Measurements from ENCODE around the gene TXNDC12.
"Not testable (repeated sequence)": the region's sequence is repeated elsewhere in the genome, so short reads cannot be mapped to it uniquely, and the experiment has no call there.

Gene TXNDC12

DNA sequence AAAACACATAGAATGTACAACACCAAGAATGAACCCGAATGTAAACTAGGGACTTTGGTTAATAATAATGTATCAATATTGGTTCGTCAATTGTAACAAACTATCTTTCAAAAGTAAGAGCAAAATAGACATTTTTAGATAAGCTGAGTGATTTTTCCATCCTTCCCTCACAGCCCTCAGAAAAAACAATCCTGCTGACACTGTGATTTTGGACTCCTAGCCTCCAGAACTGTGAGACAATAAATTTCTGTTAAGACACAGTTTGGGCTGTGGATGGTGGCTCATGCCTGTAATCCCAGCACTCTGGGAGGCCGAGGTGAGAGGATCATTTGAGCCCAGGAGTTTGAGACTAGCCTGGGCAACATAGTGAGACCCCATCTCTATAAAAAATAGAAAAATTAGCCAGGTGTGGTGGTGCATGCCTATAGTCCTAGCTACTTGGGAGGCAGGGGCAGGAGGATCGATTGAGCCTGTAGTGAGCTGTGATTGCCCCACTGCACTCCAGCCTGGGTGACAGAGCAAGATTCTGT, 9.3 kb downstream of the TXNDC12 start:
- not testable (repeated sequence) for DNase-seq (ENCODE audit: low read depth)

DNA sequence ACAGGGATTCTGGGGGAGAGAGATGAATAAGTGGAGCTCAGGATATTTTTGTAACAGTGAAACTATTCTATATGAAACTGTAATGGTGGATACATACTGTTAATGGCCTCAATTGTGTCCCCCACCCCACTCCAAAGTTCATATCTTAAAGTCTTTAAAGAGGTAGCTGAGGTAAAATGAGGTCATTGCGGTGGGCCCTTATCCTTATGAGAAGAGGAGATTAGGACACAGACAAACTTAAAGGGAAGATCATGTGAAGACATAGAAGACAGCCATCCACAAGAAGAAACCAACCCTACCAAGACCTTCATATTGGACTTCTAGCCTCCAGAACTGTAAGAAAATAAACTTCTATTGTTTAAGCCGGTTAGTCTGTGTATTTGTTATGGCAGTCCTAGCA, 9.8 kb downstream of the TXNDC12 start:
- no peak for DNase-seq (ENCODE audit: low read depth)

DNA sequence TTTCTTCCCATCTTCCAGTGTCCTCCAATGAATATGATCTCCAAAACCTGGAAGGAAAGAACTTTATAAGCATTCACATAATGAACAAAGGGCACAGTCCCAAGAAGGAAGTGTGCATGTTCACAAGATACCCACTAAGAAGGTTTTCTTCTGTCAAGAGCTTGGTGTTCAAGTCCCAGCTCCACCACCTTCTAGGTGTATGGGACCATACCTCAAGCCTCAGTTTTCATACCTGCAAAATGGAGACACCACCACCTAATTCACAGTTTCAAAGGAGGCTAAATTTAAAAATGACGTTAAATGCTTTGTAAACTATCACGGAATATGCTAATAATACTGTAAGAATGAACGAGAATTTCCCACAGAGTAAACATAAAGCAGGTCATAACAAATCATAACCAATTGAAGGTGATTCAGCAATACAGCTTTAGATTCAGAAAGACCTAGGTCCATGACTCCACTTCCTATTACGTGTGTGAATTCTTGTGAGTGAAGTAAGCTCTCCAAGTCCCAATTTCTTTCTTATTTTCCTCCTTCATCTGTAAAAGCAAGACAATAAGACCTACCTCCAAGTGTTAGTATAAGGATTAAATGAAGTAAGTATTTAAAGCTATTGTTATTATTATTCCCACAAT, 13.3 kb downstream of the TXNDC12 start:
- DNase-seq (ENCODE audit: low read depth): peak; percentile 81

DNA sequence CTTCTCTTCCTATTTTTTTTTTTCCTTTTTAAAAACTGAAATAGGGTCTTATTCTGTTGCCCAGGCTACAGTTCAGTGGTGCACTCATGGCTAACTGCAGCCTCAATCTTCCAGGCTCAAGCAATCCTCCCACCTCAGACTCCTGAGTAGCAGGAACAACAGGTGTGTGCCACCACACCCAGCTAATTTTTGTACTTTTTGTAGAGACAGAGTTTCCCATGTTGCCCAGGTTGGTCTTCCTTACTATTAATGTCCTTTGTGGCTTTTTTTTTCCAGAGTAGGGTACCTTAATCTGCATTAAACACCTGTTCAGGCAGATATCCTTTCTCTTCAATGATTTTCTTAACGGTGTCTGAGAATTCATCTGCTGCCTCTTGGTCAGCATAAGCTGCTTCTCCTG, 17.1 kb downstream of the TXNDC12 start:
- no peak for DNase-seq (ENCODE audit: low read depth)

DNA sequence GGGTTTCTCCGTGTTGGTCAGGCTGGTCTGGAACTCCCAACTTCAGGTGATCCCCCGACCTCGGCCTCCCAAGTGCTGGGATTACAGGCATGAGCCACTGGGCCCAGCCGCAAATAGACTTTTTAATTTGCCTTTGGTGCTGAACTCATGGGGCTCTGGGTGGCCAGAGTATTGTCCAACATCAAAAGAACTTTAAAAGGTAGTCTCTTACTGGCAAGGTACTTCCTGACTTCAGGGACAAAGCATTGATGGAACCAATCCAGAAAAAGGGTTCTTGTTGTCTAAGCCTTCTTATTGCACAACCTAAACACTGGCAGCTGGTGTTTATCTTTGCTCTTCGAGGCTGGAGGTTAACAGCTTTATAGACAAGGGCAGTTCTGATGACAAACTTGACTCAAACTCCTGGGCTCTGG, 17.6 kb downstream of the TXNDC12 start:
- no peak for DNase-seq (ENCODE audit: low read depth)

DNA sequence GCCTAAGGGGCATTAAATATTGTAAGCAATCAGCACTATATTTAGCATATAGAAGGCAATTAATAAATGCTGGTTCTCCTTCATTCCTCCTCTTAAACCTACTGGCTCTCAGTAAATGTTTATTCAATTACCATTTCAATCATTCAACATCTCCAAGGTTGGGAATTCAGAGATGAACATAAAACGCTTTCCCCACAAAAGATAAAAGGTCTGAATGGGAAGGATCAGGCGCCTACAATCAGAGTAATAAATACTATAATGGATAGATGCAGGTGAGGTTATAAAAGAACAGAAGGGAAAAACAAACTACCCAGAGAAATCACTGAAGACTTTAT, 21.0 kb downstream of the TXNDC12 start:
- DNase-seq (ENCODE audit: low read depth): no peak

DNA sequence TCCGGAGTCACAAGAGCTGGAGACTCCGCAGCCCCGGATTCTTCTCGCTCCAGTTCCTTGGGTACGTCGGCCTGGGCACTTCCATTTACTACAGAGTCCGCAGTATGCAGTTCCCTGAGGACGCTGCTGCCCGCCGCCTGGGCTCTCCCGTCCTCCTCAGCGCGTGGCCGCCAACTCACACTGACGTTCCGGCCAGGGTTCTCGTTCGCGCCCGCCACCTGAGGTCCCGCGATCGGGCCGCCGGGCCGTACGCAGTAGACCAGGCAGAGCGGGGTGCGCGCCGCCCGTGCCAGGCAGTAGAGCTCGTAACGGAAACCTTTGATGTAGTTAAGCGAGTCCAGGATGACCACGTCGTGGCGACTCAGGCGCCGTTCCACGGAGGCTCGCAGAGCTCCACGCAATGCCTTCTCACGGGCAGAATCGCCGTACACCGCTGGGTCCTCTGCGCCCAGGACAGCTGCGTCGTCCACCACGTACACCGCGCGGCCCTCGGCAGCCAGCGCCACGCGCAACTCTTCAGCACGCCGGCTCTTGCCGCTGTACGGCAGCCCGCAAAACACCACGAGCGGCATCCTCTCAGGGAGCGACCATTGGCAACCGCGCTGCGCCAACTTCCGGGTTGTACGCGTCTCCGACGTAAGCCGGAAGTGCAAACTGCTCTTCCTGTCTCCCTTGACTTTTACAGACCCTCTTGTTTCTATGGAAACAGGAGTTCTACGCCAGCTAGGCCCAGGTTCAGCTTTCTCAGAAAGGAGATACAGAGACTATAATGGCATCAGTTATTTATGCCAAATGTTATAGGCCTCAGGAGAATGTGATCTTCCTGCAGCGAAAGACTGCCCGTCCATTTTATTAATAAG, 21.6 kb downstream of the TXNDC12 start, which contains the start of gene KTI12:
Gene KTI12 (minus strand): TSS at position 621 of the 860 bp plus-strand sequence. CDS start 49 bp downstream, at position 572.
- DNase-seq (ENCODE audit: low read depth): peak; percentile 94

DNA sequence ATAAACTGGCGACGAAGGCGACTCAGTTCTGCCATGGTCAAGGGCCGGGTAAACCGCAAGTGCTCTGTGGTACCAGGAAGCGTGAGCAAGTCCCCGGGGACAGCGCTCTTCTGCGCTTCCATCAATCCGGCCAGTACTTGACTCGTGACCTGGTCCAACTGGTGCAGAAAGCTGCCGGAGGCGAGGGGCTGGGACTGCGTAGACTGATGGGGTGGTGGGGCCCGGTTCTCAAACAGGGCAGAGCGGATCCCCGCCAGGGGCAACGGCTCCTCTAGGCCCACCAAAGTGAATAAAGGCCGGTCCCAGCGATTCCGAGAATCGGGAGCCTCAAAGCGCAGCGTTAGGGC, 22.2 kb downstream of the TXNDC12 start:
- DNase-seq (ENCODE audit: low read depth): peak; percentile 74

DNA sequence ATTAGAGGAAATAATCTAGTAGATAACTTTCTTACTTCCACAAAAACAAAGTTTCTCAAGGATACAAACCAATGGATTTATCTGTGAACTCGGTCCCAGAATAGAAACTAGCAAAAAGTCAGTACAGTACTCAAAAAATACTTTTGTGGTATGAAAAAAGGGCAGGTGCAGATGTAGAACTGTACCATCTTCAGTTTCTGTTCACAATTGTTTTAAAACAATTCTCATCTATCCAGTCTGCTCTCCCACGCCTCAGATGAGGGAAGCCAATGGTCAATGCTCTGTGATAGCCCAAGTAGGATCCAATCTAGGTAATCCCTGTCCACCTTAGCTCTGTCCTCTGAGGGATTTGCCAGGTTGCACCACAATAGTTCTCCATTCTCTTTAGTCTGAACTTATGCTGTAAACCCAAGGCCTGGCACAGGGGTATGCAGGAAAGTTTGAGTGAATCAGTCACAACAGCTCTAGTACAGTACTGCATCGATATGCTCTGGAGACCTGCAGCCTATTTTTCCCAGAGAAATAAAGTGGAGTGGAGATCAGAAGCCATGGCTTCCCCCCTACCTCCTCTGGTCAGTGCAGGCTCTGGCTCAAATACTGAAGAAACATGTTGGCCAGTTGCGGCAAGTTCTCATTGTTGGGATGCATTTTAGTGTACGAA, 22.7 kb downstream of the TXNDC12 start:
- DNase-seq (ENCODE audit: low read depth): no peak

DNA sequence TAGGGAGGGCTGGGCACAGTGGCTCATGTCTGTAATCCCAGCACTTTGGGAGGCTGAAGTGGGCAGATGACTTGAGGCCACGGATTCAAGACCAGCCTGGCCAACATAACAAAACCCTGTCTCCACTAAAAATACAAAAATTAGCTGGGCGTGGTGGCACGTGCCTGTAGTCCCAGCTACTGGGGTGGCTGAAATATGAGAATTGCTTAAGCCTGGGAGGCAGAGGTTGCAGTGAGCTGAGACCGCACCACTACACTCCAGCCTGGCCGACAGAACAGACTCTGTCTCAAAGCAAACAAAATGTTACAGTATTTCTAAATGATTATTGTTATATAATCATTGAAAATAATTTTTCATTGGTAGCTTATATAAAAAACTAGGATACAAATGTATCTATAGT, 26.2 kb downstream of the TXNDC12 start:
- DNase-seq (ENCODE audit: low read depth): not testable (repeated sequence)

DNA sequence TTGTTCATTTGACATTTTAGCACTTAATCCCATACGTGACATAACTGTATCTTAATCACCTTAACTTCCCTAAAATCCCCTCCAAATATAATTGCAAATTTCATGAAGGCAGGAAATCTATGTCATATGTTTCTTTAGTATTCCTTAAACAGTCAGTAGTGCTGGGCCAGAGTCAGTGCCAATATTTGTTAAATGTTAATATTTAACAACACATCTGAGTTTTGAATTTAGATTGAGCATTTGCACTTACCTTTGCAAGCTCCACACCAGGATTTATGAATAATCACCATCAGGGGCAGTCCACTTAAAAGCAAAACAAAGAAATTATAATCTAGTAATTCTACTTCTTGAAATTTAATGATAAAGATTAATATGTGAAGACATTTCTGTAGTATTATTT, 26.7 kb downstream of the TXNDC12 start:
- no peak for DNase-seq (ENCODE audit: low read depth)

DNA sequence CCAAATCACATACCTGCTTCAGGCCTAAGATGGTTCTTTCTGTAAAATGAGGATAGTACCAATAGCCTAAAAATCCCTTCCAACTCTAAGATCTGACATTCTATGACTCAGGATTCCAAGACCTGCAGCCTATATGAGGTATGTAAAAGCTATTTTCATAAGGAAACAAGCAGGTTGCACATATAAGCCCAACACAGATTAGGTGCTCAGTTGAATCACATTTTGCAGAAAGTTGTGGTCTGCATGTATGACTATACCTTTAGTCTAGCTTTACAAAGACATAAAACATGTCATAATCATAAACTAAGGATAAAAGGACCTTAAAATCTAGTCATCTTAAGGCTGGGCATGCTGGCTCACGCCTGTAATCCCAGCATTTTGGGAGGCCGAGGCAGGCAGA, 28.7 kb downstream of the TXNDC12 start:
- DNase-seq (ENCODE audit: low read depth): no peak

DNA sequence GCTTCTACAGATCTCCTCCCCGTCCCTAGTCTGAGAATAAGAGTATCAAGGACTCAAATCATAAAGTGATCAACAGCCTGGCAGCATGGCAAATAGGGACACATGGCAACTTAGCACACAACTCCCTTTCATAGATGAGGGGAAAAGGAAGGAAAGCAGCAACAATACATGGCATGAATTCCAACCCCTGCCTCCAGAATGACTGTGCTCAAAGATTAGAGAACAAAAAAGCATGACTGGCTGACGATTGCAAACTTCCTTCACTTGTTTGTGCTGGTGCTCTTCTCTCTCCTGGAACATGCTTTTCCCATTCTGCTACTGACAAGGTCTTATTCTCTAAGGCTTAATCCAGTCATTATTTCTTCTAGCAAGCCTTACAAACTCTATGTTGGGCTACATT, 32.9 kb downstream of the TXNDC12 start:
- no peak for DNase-seq (ENCODE audit: low read depth)

DNA sequence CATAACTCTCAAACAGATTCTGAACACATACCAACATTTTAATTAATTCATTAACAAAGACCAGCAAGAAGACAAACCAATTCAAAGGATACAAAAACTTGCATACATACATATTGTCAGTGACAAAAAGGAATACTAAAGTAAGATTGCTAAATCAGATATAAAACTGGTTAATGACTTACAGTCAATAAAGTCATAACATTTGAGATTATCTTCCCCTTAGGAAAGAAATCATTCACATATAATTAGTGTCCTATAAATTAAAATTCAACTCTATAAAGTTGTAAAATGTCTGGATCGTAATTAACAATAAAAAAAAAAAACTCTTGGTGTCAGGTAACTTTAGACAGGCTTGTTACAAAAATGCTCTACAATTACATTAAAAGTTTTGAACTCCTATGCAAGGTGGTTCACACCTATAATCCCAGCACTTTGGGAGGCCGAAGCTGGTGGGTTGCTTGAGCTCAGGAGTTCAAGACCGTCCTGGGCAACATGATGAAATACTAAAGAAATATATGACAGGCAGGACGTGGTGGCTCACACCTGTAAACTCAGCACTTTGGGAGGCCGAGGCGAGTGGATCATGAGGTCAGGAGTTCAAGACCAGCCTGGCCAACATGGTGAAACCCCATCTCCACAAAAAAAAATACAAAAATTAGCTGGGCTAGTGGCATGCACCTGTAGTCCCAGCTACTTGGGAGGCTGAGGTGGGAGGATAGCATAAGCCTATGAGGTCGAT, 46.8 kb downstream of the TXNDC12 start:
- DNase-seq (ENCODE audit: low read depth): no peak

DNA sequence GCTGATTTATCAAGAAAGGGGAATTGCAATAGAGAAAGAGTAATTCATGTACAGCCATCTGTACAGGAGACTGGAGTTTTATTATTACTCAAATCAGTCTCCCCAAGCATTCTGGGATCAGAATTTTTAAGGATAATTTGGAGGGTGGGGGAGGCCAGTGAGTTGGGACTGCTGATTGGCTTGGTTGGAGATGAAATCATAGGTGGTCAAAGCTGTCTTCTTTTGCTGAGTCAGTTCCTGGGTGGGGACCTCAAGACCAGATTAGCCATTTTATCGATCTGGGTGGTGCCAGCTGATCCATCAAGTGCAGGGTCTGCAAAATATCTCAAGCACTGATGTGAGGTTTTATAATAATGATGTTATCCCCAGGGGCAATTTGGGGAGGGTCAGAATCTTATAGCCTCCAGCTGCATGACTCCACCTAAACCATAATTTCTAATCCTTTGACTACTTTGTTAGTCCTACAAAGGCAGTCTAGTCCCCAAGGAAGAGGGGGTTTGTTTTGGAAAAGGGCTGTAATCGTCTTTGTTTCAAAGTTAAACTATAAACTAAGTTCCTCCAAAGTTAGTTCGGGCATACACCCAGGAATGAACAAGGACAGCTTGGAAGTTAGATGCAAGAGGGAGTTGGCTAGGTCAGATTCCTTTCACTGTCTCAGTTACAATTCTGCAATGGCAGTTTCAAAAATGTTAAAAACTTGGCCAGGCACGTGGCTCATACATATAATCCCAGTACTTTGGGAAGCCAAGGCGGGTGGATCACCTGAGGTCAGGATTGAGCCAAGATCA, 47.6 kb downstream of the TXNDC12 start:
- DNase-seq (ENCODE audit: low read depth): no peak

DNA sequence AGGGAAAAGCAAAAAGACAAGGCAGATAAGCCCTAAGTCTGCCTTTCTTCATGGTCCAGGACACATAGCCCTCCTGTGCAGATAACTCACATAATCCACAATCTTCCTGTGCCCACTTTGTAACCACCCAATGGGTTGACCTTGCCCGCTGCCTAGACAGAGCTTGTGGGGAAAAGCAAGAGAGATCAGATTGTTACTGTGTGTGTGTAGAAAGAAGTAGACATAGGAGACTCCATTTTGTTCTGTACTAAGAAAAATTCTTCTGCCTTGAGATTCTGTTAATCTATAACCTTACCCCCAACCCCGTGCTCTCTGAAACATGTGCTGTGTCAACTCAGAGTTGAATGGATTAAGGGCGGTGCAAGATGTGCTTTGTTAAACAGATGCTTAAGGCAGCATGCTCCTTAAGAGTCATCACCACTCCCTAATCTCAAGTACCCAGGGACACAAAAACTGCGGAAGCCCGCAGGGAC, 48.9 kb downstream of the TXNDC12 start:
- DNase-seq (ENCODE audit: low read depth): not testable (repeated sequence)

DNA sequence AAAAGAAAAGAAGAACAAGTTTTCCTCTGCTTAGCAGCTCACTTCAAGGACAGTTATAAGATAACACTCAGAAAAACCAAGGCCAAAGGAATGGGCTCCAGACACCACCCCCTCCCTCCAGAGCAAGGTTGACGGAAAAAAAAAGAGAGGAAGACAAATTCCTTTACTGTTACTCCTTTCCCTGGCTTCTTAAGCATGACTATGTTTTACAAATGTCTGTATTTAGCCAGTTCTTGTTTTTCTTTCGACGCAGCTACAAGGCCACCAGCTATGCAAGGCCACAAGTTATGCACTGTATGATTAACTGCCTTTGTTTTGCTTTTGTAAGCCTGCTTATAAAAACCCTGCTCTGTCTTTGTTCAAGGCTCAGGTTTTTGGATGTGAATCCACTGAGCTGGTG, 49.4 kb downstream of the TXNDC12 start:
- DNase-seq (ENCODE audit: low read depth): peak; percentile 69

DNA sequence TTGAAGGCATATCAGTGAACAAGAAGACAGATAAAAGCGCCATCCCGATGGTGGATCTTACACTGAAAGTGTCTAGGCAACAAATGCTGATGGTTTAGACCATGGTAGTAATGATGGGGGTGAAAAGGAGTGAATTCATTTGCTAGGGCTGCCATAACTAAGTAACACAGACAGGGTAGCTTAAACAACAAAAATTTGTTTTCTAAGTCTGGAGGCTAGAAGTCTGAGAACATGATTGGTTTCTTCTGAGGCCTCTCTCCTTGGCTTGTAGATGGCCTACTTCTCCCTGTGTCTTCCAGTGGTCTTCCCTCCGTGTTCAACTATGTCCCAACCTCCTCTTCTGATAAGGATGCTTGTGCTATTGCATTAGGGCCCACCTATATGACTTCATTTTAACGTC, 51.1 kb downstream of the TXNDC12 start:
- no peak for DNase-seq (ENCODE audit: low read depth)

DNA sequence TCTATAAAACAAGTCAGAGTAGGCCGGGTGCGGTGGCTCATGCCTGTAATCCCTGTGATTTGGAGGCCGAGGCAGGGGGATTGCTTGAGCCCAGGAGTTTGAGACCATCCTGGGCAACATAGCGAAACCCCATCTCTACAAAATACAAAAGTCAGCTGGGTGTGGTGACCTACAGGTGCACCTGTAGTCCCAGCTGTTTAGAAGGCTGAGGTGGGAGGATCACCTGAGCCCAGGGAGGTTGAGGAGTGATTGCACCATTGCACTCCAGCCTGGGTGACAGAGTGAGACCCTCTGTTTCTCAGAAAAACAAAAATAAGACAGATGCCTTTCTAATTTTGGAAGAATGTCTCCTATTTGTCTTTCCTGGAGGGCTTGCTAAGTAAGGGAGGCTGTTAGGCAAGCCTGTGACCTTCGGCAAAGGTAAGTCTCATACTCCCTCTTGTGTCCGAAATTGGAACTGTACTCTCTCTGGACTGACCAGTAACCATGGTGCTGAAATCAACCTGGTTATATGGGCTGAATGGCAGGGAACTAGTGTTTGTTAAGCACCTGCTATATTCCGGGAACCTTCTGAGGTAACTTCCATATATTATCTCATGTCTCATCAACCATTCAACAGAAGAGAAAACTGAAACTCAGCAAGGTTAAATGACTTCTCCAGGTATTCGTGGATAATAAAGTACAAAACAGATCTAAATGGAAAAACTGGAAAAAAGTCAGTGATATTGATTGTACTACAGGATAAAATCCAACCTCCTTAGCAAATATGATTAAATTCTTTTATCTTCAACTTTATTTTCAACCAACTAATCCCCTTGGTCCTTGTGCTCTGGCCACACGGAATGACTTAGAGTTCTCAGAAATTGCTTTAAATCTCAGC, 52.7 kb downstream of the TXNDC12 start:
- DNase-seq (ENCODE audit: low read depth): peak; percentile 93

DNA sequence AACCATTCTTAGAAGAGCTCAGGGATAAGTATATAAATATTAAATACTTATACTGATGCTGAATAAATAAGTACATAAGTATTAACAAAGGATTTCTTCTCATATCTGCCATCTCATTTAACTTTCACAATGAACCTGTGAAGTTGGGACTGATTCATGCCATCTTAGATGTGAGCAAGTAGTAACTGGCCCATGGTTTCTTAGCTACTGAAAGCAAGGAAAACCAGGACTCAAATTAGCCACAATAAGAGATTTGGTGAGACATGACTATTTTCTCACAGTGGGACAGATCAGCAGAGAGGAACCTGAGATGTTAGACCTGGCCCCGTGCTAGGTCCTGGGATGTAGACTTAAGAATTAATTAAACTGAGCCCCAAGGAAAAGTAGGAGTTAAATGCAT, 56.3 kb downstream of the TXNDC12 start:
- DNase-seq (ENCODE audit: low read depth): no peak
